HG03280 (cell line): Measurements from ENCODE around the gene NCOA5.

Experiments used
- ATAC-seq: cut with Tn5 transposase; IDR thresholded peaks from one replicate; pipeline ENCODE4 v1.9.1; 2021; ENCODE audit warnings: mild to moderate bottlenecking, moderate library complexity; ENCODE audit not compliant: unreplicated experiment

NCOA5 gene

DNA sequence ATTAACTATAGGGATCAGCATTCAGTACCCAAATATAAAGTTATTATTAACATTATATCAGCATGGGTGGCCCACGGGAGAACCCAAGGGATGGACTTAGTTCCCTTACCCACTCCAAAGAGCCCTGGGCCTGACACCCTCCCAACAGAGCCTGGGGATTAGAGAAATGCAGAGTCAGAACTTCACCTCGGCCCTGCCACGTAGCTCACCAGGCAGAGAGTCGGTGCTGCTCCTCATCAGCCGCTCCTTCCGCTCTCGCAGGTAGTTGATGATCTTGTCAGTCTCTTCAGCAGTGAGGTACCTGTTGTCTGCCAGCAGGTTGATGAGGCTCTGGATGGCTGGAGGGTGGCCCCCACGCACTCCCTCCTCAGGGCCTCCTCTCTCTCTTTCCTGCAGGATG is 26.6 kb downstream of the NCOA5 start:
- ATAC-seq = no peak

DNA sequence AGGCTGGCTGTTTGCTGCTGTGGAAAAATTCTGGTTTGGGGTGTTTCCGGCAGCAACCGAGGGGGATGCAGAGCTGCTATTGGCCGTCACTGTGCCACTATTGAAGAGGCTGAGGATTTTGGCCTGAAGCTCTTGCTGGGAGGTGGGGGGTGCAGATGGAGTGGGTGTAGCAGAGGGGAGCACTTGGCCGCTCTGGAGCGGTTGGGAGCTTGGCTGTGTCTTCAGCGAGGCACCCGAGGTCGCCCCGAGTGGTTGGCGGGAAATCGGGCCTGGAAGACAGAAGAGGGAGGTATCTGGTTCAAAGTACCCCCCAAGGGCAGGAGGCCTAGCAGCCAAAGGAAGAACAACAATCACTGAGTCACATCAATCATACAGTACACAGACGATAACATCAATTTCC is 27.1 kb downstream of the NCOA5 start:
- ATAC-seq = no peak

DNA sequence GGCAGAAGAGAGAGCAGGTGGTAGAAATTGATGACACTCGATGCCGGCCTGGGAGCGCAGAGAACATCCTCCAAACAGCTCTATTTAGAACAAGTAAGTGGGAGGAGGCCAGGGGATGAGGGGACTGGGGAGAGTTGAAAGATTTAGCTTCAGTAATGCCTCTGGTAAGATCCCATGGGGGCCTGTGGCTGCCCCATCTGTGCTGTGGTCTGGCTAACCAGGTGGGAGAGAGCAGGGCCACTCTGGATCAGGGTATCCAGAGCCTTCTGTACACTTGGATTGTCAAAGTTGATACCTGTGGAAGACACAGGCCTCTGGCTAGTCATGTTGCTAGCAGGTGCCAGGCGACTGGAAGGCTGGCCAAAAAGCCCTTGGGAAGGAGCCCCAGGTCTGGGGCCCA is 27.6 kb downstream of the NCOA5 start:
- no peak for ATAC-seq

DNA sequence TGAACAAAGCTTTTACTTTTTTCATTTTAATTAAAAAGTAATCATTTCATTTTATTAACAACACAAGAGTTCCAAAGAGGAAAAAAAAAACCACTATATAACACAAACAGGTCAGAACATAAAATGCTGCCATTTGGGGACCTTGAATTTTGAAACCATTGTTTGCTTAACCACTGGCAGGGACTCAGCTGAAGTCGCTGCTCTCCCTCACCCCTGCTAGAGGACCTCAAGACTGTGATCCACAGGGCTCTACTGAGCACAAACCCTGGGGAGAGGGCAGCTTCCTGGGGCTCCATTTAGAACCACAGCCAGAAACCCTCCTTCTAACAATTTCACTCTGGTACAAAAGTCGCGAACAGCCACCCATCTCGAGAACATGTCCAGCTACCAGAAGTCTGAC is 28.8 kb downstream of the NCOA5 start:
- ATAC-seq = no peak

DNA sequence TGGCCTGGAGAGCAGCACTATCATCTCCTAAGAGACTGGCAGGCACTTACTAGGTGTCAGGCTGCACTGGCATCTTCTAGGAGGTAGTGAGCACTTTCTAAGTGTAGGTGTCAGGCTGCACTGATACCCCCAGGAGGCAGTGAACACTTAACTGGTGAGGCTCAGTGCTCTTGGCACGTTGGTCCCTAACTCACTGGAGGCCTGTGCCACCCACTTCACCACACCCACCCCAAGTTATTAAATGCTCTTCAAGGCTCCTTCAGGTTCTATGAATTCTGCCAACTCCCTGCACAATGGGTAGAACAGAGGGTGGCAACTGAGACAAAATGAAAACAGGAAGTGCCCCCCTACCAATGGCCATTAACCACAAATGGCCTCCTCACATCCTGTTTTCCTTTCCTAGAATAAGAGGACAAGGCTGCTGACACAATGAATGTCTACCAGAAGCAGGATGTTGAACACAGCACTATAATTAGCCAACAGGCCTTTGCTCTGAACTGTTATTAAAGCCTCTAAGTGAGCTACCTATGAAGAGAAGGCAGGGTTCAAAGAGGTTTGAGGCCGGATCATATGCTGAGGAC is 29.4 kb downstream of the NCOA5 start:
- no peak for ATAC-seq

DNA sequence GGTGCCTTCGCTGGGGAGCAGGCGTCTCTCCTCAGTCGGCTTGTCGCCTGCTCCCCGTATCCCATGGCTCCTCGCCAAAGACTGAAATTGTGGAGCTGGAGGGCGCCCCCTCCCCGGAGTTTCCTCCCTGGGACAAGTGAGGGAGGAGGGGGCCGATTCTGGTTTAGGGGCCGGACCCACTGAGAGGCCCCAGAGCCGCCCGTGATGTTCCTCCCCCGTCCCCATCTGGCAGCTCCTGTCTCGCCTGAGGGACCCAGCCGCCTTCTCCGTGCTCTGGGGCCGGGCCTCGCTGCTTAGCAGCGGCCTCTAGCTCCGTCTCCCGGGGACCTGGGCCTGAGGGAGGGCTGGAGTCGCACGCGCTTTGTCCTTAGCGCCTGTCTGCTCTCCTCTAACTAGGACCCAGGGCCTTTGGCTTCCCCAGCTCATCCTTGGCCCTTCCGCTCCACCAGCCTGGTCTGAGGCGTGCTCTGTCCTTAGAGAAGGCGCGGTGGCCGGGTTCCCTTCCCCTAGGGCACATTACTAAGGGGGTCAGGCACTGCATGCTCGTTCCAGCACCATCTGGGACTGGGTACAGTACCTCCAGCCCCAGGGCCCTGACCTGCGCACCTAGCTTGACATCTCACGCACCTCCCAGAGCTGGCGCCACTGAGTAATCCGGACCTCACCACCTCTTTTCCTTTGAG is 31.0 kb downstream of the NCOA5 start:
- ATAC-seq = no peak

DNA sequence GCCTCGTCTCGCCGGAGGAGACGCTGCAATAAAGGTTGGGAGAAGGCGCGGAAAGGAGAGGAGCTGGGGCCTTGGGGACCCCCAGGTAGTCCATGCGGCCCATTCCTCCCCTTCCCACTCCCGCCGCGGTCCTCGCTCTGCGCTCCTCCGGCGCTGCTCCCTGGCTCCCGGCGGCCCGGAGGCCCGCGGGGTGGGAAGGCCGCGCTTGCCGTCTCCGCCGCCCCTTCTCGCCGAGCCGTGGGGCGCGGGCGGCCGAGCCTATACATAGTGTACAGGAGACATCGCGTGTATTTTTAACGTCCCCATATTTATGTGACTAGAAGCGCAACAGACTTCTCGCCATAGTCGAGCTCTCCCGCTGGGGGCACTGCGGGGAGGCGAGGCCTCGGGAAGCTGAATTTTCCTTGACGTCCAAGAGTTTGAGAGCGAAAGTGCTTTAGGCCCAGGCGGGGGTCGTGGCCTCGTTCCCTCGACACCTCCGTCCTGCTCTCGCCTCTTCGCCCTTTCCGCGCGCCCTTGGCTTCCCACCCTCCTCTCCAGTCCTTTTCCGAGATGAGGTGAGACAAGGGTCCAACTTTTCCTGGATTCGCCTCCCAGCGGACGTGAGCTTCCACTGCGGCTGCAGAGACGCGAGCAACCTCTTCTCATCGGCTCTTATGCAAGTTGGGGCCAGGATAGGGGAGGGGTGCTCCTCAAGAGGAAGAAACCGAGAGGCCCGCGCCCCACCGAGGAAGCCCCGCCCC is 31.7 kb downstream of the NCOA5 start:
- ATAC-seq = no peak

DNA sequence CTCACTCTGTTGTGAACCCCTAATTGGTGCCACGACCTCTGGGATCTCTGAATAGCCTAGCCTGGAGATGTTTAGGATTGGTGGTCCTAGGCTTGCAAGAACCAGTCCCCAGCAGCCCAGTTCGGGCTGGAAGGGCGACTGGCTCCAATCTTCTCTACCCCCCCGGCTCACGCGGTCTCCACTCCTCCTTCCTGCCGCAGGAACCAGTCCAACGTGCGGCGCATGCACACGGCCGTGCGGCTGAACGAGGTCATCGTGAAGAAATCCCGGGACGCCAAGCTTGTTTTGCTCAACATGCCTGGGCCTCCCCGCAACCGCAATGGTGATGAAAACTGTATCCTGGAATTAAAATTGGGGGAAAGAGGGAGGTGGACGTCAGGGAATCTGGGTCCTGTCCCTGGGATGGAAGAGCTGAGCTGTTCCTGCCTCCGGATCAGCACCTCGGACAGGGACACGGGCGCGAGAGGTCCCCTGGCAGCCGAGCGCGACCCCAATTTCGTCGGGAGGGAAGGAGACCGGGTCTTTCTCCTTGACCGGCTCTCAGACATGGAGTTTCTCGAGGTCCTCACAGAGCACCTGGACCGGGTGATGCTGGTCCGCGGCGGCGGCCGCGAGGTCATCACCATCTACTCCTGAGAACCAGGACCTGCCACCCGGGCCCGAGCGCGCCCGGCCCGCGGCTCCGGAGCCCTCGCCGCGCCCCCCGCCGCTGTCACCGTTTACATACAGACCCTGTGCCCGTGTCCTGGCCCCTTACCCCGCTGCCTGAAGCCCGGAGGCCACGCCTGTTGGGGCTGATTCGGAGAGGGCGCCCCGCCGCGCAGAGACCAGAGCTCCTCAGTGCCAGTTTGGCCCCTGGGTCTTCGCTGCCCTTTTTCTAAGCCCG is 32.5 kb downstream of the NCOA5 start:
- ATAC-seq = no peak

DNA sequence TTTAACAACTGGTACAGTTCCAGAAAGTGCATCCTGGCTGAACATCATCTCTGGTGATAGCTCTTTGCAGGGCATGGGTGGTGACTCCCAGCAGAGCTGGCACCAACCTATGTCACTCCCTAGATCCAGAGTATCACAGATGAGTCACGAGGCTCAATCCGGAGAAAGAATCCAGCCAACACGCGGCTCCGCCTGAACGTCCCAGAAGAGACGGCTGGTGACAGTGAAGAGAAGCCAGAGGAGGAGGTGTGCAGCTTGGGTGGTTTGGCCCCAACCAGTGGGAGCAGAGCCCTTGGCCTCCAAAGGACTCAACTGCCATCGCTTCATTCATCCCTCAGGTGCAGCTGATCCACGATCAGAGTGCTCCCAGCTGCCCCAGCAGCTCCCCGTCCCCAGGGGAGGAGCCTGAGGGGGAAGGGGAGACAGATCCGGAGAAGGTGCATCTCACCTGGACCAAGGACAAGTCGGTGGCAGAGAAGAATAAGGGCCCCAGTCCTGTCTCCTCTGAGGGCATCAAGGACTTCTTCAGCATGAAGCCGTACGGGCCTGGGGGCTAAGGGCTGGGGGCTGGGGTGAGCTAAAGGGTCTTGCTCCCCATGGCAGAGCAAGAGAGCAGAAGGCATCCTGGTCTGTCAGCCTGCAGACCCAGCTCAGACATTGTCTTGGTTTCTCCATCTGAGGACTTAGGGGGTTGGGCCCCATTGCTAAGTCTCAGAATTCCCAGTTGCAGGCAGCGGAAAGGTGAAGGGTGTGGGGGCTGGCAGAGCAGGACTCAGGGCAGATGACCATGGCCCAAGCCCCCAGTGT is 33.5 kb downstream of the NCOA5 start:
- no peak for ATAC-seq

DNA sequence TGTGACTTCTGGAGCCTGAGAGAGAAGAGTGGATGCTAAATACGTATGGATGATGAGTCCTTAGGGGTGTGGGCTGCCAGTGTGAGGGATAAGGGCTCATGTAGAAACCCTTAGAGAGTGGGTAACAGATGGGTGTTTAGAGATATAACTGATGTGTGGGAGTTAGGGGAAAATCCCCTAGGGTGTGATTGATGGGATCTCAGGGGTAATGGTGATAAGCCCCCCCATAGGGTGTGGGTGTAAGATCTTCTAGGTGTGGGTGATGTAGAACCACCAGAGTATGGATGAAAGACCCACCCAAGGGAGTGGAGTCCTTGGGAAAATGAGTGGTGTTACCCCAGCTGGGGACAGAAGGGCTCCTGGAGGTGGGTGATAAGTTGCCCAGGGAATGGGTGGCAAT is 34.5 kb downstream of the NCOA5 start:
- ATAC-seq = no peak

DNA sequence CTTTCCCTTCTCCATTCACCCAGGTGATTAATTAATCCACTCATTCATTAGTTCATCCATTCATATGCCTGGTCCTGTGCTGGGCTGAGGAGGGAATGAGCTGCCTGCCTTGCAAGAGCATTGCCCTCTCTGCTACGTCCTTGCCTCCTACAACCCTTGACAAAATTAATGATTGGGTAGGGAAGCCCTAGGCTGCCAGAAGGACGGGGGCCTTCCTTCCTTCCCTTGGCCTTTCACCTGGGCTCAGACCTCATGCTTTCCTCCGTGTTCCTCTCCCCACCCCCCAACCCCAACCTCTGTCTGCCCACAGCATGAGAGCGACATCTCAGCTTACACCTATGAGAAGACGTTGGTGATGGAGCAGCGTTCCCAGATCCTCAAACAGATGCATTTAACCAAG is 35.2 kb downstream of the NCOA5 start:
- no peak for ATAC-seq

DNA sequence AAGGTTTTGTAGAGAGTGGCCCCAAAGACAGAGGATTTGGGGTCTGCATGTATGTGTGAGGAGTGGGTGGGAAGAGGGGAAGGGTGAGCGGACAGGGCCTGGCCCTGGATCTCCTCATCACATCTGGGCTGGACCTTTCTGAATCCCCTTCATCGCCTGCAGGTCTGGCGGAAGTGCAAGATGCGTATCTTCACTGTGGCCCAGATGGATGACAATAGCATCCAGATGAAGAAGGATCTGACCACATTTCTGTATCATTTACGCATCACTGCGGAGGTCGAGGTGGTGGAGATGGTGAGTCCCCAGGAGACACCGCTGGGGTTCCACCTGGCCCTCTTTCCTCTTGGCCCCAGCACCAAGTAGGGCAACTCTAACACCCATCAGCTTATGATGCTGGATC is 36.3 kb downstream of the NCOA5 start:
- ATAC-seq = no peak

DNA sequence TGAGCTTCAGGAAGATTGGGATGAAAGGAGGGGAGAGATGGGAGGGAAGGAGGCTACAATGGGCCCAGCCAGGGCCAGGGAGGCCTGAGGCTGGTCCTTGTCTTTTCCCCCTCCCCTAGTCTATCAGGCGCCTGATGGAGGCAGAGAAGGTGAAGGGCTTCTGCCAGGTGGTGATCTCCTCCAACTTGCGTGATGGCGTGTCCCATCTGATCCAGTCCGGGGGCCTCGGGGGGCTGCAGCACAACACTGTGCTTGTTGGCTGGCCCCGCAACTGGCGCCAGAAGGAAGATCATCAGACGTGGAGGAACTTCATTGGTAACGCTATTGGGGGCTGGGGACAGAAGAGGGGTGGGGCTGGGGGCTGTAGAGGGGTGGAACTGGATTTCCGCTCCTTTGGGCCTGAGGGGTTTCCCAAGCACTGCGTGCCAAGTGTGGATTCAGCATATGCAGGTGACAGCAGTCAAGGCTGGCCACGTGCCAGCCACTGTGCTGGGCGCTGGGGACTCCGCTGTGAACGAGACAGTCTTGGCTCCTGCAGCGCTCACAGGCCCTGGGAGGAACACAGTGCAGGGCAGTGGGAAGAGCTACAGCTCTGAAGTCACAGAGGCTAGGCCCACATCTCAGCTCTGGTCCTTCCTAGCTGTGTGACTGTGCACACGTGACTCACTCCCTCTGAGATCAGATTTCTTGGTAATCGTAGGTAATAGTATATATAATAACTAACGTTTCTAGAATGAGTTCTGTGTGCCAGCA is 38.0 kb downstream of the NCOA5 start:
- ATAC-seq = no peak

DNA sequence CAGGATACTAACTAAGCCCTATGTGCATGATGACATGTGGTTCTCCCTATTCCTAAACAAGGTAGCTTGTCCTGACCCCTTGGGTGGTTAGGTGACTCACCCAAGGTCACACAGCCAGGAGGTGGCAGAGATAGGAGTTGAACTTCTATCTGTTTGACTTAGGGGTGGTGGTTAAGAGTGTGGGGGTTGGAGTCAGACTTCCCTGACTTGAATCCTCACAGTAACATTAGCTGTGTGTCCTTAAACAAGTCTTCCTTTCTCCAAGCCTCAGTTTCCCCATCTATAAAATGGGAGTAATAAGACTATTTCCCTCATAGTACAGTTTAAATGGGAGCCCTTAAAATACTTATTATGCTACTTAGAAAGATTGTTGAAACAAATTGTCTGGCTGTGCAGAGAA is 38.9 kb downstream of the NCOA5 start:
- no peak for ATAC-seq

DNA sequence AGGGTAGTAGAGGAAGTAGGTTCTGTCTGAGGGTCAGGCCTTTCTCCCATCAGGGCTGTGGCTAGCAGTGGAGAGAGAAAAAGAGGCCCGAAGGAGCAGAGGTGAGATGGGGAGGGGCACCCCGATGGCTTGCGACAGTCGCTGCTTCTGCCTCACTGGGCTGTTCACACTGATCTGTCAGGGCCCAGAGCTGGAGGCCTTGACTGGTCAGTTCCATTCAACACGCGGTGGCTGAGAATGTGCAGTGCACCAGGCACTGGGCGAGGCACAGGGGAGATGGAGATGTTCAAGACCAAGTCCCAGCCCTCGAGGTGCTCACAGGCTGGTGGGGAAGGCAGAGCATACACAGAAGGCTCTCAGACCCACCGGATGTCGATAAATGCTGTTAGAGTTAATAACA is 39.3 kb downstream of the NCOA5 start:
- no peak for ATAC-seq

DNA sequence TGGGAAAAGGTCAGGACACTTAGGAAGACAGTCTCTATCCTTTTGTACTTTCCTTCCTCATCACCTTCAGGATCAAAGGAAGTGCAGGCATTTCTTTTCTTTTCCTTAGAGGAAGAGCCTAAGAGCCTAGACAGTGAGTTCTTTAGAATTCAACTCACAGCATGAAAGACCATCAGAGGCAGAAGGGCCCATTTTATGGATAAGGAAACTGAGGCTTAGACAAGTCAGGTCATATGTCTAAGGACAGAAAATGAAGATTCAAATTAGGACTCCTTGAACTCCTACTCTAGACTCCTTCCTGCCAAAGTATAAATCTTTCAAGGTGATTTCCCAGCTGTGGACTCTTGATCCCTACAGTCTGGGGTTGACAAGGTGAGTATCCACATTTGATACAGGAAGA is 39.9 kb downstream of the NCOA5 start:
- no peak for ATAC-seq

DNA sequence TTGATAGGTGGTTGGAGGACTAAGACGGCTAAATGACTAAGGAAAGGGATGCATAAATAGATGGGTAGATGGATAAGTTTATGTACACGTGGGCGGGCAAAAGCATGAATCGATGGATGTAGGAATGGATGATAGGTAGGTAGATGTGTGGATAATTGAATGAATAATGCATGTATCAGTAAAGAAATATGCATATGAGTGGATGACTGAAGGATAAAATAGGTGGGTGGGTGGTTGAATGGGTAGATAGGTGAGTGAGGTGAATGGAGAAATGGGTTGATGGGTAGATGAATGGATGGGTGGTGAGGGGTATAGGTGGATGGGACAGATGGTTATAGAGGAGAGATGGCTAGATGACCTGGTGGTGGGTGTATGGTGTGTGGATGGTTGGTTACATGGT is 40.6 kb downstream of the NCOA5 start:
- no peak for ATAC-seq

DNA sequence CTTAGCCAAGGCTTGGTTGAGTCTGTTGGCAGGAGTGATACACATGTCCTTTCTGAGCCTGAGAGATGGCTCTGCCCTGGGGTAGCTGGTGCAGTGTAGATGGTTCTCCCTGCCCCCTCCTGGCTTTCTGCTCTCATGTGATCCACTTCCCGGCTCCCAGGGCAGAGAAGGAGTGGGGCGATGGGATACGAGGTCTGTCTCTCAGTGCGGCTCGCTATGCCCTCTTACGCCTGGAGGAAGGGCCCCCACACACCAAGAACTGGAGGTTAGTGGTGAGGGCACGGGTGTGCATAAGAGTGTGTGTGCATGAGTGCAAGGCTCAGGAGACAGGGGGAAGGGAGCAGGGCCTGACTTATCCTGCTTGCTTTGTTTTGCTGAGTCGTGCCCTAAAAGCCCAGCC is 41.9 kb downstream of the NCOA5 start:
- ATAC-seq = no peak

DNA sequence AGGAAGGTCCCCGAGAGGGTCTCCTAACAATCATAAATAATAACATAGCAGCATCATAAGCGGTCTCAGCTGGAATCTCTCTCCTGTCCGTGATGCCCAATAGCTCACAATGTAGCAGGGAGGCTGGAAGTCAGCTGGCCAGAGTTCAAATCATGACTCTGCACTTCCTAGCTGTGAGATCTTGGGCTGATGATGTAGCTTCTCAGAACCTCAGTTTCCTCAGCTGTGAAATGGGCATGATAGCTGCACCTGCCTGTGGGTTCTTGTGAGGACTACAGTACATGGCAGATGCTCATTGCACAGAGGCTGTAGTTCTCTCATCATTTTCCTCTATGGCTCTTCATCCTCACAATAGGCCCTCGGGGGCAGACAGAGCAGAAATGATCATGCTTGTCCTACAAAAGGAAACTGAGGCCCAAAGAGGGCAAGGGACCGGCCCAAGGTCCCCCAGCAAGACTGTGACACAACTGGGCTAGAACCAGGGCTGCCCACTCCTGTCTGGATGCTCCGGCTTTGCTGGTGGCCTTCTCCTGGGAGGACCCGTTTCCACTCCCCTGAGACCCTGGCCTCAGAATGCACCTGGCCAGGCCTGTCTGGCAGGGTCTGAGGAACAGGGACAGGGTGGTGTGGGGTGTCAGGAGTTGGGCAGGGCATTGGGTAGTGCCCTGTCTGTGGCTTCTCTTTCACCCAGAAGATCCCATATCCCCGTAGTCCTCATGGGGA is 43.0 kb downstream of the NCOA5 start:
- no peak for ATAC-seq
